Breast epithelium (tissue), 3 donors: ENCODE measurements around the gene MLLT11.

ENCODE experiments used
- POLR2A ChIP-seq: fragments of 450-650 bp; IDR thresholded peaks from one replicate; pipeline ENCODE4 v1.6.1; 2016; ENCODE audit warnings: antibody characterized with exemption, mild to moderate bottlenecking, moderate library complexity
- POLR2AphosphoS5 ChIP-seq, 3 donors: sonication (generic); formaldehyde crosslinking; IDR thresholded peaks; one replicate each; pipeline ENCODE4 v1.6.1; 2017; ENCODE audit warnings: antibody characterized with exemption in 3 of 3
- TF ChIP-seq, protein P1 (sequence below), 3 donors: fragments of 450-650 bp; IDR thresholded peaks; one replicate each; pipeline ENCODE4 v1.5.1; 2016 to 2017; ENCODE audit warnings: antibody characterized with exemption in 3 of 3, mild to moderate bottlenecking in 3 of 3, moderate library complexity in 3 of 3

DNA sequence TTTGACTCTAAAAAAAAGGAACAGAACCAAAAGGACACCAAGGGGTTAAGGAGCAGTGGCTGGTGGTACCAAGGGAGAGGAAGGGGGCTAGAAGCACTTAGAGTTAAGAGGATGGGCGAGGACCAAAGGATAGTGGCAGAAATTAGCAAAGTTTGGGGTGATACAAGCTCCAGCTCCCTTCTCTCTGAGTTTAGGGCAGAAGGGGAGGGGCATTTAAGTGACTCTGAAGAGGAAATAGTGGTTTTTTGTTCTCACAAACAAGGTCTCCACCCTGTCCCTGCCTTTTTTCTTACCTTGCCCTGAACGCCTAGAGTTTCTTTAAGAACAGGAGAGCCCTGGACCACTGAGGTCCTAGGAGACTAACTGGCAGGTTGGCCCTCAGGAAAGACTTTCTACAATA is 4.0 kb upstream of the MLLT11 start:
- TF ChIP-seq, protein P1, sequence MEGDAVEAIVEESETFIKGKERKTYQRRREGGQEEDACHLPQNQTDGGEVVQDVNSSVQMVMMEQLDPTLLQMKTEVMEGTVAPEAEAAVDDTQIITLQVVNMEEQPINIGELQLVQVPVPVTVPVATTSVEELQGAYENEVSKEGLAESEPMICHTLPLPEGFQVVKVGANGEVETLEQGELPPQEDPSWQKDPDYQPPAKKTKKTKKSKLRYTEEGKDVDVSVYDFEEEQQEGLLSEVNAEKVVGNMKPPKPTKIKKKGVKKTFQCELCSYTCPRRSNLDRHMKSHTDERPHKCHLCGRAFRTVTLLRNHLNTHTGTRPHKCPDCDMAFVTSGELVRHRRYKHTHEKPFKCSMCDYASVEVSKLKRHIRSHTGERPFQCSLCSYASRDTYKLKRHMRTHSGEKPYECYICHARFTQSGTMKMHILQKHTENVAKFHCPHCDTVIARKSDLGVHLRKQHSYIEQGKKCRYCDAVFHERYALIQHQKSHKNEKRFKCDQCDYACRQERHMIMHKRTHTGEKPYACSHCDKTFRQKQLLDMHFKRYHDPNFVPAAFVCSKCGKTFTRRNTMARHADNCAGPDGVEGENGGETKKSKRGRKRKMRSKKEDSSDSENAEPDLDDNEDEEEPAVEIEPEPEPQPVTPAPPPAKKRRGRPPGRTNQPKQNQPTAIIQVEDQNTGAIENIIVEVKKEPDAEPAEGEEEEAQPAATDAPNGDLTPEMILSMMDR (IDR thresholded peaks at IDR 0.05): no peak
- TF ChIP-seq POLR2AphosphoS5 (IDR thresholded peaks at IDR 0.05): no peak
- TF ChIP-seq POLR2A: no peak
